Lower lobe of right lung (tissue), 2 donors: ENCODE results near the gene EIF3L. TPM values are rescaled to one million over a fixed set of nuclear protein-coding genes. Genes with fewer than 3 reads are reported as not detected.

Experiments used
- ATAC-seq, 2 donors: fragments of 200-7000 bp; cut with Tn5 transposase; one replicate each; pipeline ENCODE4 v1.9.1; 2020 to 2022; ENCODE audit warnings: mild to moderate bottlenecking in 2 of 2, moderate library complexity in 2 of 2
- DNase-seq: peaks from one replicate; pipeline ENCODE4 v3.0.0-alpha.2; 2020
- H3K27ac ChIP-seq: fragments of 200-600 bp; one replicate; pipeline ENCODE4 v1.8.0; 2022
- H3K27me3 ChIP-seq: fragments of 200-600 bp; one replicate; pipeline ENCODE4 v1.8.0; 2022; ENCODE audit warnings: low read depth
- H3K36me3 ChIP-seq: fragments of 200-600 bp; one replicate; pipeline ENCODE4 v1.8.0; 2022; ENCODE audit warnings: mild to moderate bottlenecking
- H3K4me1 ChIP-seq: fragments of 200-600 bp; one replicate; pipeline ENCODE4 v1.8.0; 2022
- H3K4me3 ChIP-seq: fragments of 200-600 bp; one replicate; pipeline ENCODE4 v1.8.0; 2022; ENCODE audit warnings: mild to moderate bottlenecking
- H3K9me3 ChIP-seq: fragments of 200-600 bp; one replicate; pipeline ENCODE4 v1.8.0; 2022
- intact Hi-C: fragments of 100-400 bp; cut with DNase I; formaldehyde crosslinking; loops from one replicate; pipeline ENCODE4 v1.11.0; 2022
- total RNA-seq: library from RNA; stranded (reverse); fragmentation: NEBNext Ultra II Directional; extraction: Animal tissue kit (Norgen Biotek cat#: 25700); gene quantifications from one replicate; pipeline ENCODE4 v1.2.1, GENCODE V29; 2021
- TF ChIP-seq, protein P1 (sequence below): fragments of 200-600 bp; IDR thresholded peaks from one replicate; pipeline ENCODE4 v1.8.0; 2022; ENCODE audit warnings: antibody characterized with exemption, mild to moderate bottlenecking
- donor health status: DM: no; HTN: yes; CAD: no; lungs with severe emphysema.

Gene EIF3L
- total RNA-seq, 1 donor from 2014 or later: 385 TPM

DNA sequence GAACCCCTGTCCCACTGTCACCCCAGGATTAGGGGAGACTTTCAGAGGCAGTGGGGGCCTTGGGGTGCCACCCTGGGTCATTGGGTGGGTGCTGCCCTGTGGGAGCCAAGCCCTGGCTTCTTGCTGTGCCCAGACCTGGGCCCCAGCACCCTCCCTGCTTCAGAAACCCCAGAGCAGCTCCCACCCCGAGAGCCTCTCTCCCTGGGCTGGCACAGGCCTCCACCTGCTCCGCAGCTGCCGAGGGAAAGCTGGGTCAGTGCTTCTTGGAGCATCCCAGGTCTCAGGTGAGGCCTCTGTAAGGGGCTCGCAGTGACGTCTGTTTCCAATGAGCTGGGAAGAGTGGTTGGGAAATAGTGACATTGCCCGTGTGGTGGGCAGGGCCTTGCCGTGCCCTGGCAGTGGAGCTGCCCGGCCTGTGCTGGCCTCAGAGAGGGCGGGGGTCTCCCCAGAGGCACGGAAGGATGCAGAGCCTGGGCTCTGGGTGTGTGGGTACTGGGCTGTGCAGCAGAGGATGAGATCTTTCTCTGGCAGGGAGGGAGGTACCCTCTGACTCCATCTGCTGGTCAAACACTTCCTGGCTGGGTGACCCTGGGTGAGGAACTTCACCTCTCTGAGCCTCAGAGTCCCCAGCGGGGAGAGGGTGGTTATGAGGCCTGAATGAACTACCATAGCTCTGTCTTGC, 81.2 kb downstream of the EIF3L start:
- peaks cover 54% of the 10 kb centered on the region for H3K36me3 ChIP-seq
- H3K27me3 ChIP-seq: no peaks in the 10 kb centered on the region
- H3K27ac ChIP-seq: peak overlapping the region; percentile 31
- TF ChIP-seq, protein P1, sequence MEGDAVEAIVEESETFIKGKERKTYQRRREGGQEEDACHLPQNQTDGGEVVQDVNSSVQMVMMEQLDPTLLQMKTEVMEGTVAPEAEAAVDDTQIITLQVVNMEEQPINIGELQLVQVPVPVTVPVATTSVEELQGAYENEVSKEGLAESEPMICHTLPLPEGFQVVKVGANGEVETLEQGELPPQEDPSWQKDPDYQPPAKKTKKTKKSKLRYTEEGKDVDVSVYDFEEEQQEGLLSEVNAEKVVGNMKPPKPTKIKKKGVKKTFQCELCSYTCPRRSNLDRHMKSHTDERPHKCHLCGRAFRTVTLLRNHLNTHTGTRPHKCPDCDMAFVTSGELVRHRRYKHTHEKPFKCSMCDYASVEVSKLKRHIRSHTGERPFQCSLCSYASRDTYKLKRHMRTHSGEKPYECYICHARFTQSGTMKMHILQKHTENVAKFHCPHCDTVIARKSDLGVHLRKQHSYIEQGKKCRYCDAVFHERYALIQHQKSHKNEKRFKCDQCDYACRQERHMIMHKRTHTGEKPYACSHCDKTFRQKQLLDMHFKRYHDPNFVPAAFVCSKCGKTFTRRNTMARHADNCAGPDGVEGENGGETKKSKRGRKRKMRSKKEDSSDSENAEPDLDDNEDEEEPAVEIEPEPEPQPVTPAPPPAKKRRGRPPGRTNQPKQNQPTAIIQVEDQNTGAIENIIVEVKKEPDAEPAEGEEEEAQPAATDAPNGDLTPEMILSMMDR: peak; percentile 49
- intact Hi-C loops: no loop called here
- H3K9me3 ChIP-seq: no peaks in the 10 kb centered on the region
- no peak overlapping the region for H3K4me3 ChIP-seq
- DNase-seq: no peak
- peaks cover 47% of the 10 kb centered on the region for H3K4me1 ChIP-seq
- ATAC-seq: peak in 1 of 2 donors; percentile 2

- no peaks in the 10 kb centered on the region for H3K9me3 ChIP-seq
- H3K27me3 ChIP-seq: no peaks in the 10 kb centered on the region
- intact Hi-C loops: no loop called here
- DNase-seq (no peak), ATAC-seq (no peak)
- TF ChIP-seq, protein P1: no peak
- H3K4me1 ChIP-seq: peaks cover 47% of the 10 kb centered on the region
- H3K36me3 ChIP-seq: peaks cover 52% of the 10 kb centered on the region
- H3K27ac ChIP-seq: peak overlapping the region; percentile 10
- no peak overlapping the region for H3K4me3 ChIP-seq
Measured at GRCh38 chr22:37930952-37931440, 81.8 kb downstream of the EIF3L start.

GRCh38 chr22:37931893-37932389, 82.7 kb downstream of the EIF3L start:
- peak overlapping the region; percentile 10 for H3K27ac ChIP-seq
- ATAC-seq (peak; percentile 58 to 80), DNase-seq (no peak)
- TF ChIP-seq, protein P1: no peak
- intact Hi-C loops: no loop called here
- peaks cover 47% of the 10 kb centered on the region for H3K4me1 ChIP-seq
- no peaks in the 10 kb centered on the region for H3K27me3 ChIP-seq
- no peak overlapping the region for H3K4me3 ChIP-seq
- H3K36me3 ChIP-seq: peaks cover 50% of the 10 kb centered on the region
- H3K9me3 ChIP-seq: no peaks in the 10 kb centered on the region

DNA sequence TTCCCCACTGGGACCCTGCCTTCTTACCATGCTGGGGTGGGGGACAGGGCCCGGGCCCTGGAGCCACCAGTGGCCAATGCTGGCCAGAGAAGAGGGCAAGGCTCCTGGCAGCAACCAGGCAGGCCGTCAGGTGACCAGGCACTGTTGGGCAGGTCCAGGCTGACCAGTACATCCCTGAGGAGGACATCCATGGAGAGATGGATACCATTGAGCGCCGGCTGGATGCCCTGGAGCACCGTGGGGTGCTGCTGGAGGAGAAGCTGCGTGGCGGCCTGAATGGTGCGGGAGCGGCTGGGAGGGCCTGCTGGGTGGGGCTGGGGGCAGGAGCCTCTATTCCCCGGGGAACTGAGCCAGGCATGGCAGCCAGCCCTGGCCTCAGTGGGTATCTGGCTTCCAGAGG, 83.2 kb downstream of the EIF3L start:
- TF ChIP-seq, protein P1: no peak
- peak overlapping the region; percentile 10 for H3K27ac ChIP-seq
- no peaks in the 10 kb centered on the region for H3K9me3 ChIP-seq
- ATAC-seq (peak; percentile 1 to 14), DNase-seq (no peak)
- H3K36me3 ChIP-seq: peaks cover 50% of the 10 kb centered on the region
- no peaks in the 10 kb centered on the region for H3K27me3 ChIP-seq
- peaks cover 47% of the 10 kb centered on the region for H3K4me1 ChIP-seq
- intact Hi-C loops: no loop called here
- H3K4me3 ChIP-seq: no peak overlapping the region

- Histone ChIP-seq H3K9me3 (no peaks in the 10 kb centered on the region), H3K27me3 (no peaks in the 10 kb centered on the region), H3K27ac (peak overlapping the region; percentile 56), H3K4me3 (no peak overlapping the region), H3K36me3 (peaks cover 50% of the 10 kb centered on the region), H3K4me1 (peaks cover 47% of the 10 kb centered on the region)
- TF ChIP-seq, protein P1: no peak
- peak; percentile 39 to 47 for ATAC-seq
- intact Hi-C loops: no loop called here
- DNase-seq: peak; percentile 90
Measured at GRCh38 chr22:37932821-37933578, 83.8 kb downstream of the EIF3L start.
